MM.1S (cell line): ENCODE measurements around the gene SRD5A3.

Experiments used
- EZH2 ChIP-seq: fragments of 300-600 bp; sonication (generic); optimal IDR thresholded peaks from 2 replicates; pipeline ENCODE3; 2017; ENCODE audit warnings: low read depth, mild to moderate bottlenecking, antibody characterized with exemption, low read length, mixed read lengths
- EZH2phosphoT487 ChIP-seq: fragments of 300-600 bp; sonication (generic); IDR thresholded peaks from 2 replicates; pipeline ENCODE4 v1.6.1; 2018; ENCODE audit warnings: antibody characterized with exemption, low read length
- TF ChIP-seq, protein P1 (sequence below): fragments of 300-600 bp; sonication (generic); IDR thresholded peaks from 2 replicates; pipeline ENCODE4 v1.5.1; 2016; ENCODE audit warnings: antibody characterized with exemption, low read length, mixed read lengths

DNA sequence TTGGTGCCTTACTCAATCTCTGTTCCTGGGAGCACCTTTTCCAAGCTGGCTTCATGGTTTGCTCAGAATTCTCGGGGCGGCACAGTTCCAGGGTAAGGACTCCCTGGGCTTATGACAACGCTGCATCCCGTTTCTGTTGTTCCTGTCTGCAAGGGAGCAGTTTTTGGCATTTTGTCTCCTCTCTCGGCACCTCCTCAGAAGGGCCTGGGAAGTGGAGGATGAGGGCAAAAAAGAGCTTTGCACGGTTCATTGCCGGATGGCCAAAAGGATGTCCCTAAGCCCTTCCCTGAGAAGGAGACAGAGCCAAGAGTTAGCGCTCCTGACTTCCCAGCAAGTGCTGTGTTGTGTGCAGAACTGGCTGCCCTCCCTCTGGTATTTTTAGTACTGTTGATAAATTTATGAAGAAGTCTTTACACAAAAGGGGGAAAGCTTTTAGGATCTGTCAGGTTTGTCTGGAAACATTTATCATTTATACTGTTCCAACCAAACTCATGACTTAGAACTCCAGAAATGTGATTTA is 13.4 kb downstream of the SRD5A3 start:
- TF ChIP-seq, protein P1, sequence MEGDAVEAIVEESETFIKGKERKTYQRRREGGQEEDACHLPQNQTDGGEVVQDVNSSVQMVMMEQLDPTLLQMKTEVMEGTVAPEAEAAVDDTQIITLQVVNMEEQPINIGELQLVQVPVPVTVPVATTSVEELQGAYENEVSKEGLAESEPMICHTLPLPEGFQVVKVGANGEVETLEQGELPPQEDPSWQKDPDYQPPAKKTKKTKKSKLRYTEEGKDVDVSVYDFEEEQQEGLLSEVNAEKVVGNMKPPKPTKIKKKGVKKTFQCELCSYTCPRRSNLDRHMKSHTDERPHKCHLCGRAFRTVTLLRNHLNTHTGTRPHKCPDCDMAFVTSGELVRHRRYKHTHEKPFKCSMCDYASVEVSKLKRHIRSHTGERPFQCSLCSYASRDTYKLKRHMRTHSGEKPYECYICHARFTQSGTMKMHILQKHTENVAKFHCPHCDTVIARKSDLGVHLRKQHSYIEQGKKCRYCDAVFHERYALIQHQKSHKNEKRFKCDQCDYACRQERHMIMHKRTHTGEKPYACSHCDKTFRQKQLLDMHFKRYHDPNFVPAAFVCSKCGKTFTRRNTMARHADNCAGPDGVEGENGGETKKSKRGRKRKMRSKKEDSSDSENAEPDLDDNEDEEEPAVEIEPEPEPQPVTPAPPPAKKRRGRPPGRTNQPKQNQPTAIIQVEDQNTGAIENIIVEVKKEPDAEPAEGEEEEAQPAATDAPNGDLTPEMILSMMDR = no peak
- TF ChIP-seq EZH2 (no peak), EZH2phosphoT487 (no peak)
